ENCODE measurements around the gene ZC2HC1B.

The ZC2HC1B gene

GRCh38 chr6:143964674-143965081, 100.4 kb downstream of the ZC2HC1B start:
- no peak for DNase-seq

- no peak for DNase-seq
These were observed 101.4 kb downstream of the ZC2HC1B start for GRCh38 chr6:143965503-143966171.

GRCh38 chr6:143966312-143966711, 102.0 kb downstream of the ZC2HC1B start:
- DNase-seq = no peak

- DNase-seq = no peak
These were observed 103.6 kb downstream of the ZC2HC1B start for GRCh38 chr6:143967706-143968376.

GRCh38 chr6:143969077-143969476, 104.8 kb downstream of the ZC2HC1B start:
- DNase-seq = no peak

- DNase-seq = no peak
These were observed 106.4 kb downstream of the ZC2HC1B start for GRCh38 chr6:143970456-143971218.

- no peak for DNase-seq
These were observed 107.4 kb downstream of the ZC2HC1B start for GRCh38 chr6:143971482-143972205.

GRCh38 chr6:143973097-143973966, 109.1 kb downstream of the ZC2HC1B start:
- DNase-seq = no peak

GRCh38 chr6:143974089-143974488, 109.8 kb downstream of the ZC2HC1B start:
- DNase-seq = no peak

GRCh38 chr6:143976806-143977349, 112.6 kb downstream of the ZC2HC1B start:
- DNase-seq = no peak

GRCh38 chr6:143980921-143981320, 116.6 kb downstream of the ZC2HC1B start:
- no peak for DNase-seq

GRCh38 chr6:143982968-143983367, 118.7 kb downstream of the ZC2HC1B start:
- no peak for DNase-seq

GRCh38 chr6:143984666-143985065, 120.4 kb downstream of the ZC2HC1B start:
- no peak for DNase-seq

- no peak for DNase-seq
These were observed 122.3 kb downstream of the ZC2HC1B start for GRCh38 chr6:143986463-143987065.
